K562 (cell line): ENCODE results near the gene TEX54. TPM values are rescaled to one million over a fixed set of nuclear protein-coding genes. Genes with fewer than 3 reads are reported as not detected.

Experiments used
- NCOR1 ChIP-seq: fragments of 450-650 bp; IDR thresholded peaks from 2 replicates; pipeline ENCODE4 v1.6.1; 2016; ENCODE audit warnings: mild to moderate bottlenecking, moderate library complexity
- SLC30A9 ChIP-seq: fragments of 250-450 bp; sonication (Bioruptor Pico); IDR thresholded peaks from 2 replicates; pipeline ENCODE4 v1.8.0; 2022; ENCODE audit warnings: mild to moderate bottlenecking, moderate library complexity
- SMARCC2 ChIP-seq: fragments of 450-650 bp; IDR thresholded peaks from 2 replicates; pipeline ENCODE4 v1.6.1; 2017; ENCODE audit warnings: antibody characterized with exemption, moderate library complexity, mild to moderate bottlenecking, low read depth
- STAT6 ChIP-seq: sonication (generic); formaldehyde crosslinking; IDR thresholded peaks from 2 replicates; pipeline ENCODE4 v1.8.1; 2023; ENCODE audit warnings: mild to moderate bottlenecking, missing genetic modification reagents
- TGIF2 ChIP-seq: sonication (generic); formaldehyde crosslinking; IDR thresholded peaks from 2 replicates; pipeline ENCODE4 v1.8.1; 2022; ENCODE audit warnings: mild to moderate bottlenecking, missing genetic modification reagents, moderate library complexity
- TSHZ1 ChIP-seq: fragments of 250-450 bp; sonication (Bioruptor Pico); IDR thresholded peaks from 2 replicates; pipeline ENCODE4 v1.4.0; 2020; ENCODE audit warnings: mild to moderate bottlenecking, moderate library complexity
- ZBTB9 ChIP-seq: fragments of 450-650 bp; formaldehyde crosslinking; IDR thresholded peaks from 2 replicates; pipeline ENCODE4 v1.4.0; 2020; ENCODE audit warnings: mild to moderate bottlenecking, moderate library complexity
- ZNF318 ChIP-seq, 2 experiments: fragments of 450-650 bp; IDR thresholded peaks; 2 replicates each; pipeline ENCODE4 v1.6.1; 2016; ENCODE audit warnings: mild to moderate bottlenecking in 2 of 2, borderline replicate concordance in 1 of 2, low read depth in 1 of 2, moderate library complexity in 1 of 2
- ZNF408 ChIP-seq: fragments of 250-450 bp; sonication (Bioruptor Pico); IDR thresholded peaks from 2 replicates; pipeline ENCODE4 v1.4.0; 2020; ENCODE audit warnings: low read depth, mild to moderate bottlenecking, moderate library complexity
- polyA plus RNA-seq, 8 experiments: library from polyadenylated mRNA; depleted of rRNA in 4 of 8; stranded (reverse) in 5 of 8; unstranded in 3 of 8; fragments of >200 nt; fragmentation: Nextera tagmentation in 2 of 8; fragmentation: Illumina TruSeq in 1 of 8; extraction: Ambion mirVana in 2 of 8; extraction: Trizol in 1 of 8; gene quantifications; 2 replicates each; pipeline versions ENCODE4 v1.2.1 to v1.2.3, GENCODE V29; 2011 to 2014; ENCODE audit warnings: inconsistent platforms in 1 of 8, missing spikeins in 1 of 8
- total RNA-seq, 7 experiments: library from RNA; depleted of rRNA in 6 of 7; stranded (reverse); fragments of >200 nt in 6 of 7; fragmentation: Illumina TruSeq in 2 of 7; extraction: Trizol in 2 of 7; gene quantifications; 2 replicates each; pipeline versions ENCODE4 v1.2.1 to v1.2.3, GENCODE V29; 2011 to 2021; ENCODE audit warnings: low replicate concordance in 1 of 7

TEX54 gene
- total and polyA plus RNA-seq, 9 of the 15 experiments (the other 6 are each of a cell fraction or from before 2014, with no cell fraction given), result not detected

- TF ChIP-seq STAT6 (CRISPR knock-in tag) (no peak), SMARCC2 (no peak), ZBTB9 (CRISPR knock-in tag) (no peak), ZNF318 (IDR thresholded peaks at IDR 0.05; ENCODE audit: borderline replicate concordance in 1 of 2, low read depth in 1 of 2) (no peak), TSHZ1 (CRISPR knock-in tag) (no peak), SLC30A9 (no peak), NCOR1 (peak; percentile 63), ZNF408 (no peak), TGIF2 (CRISPR knock-in tag) (peak; percentile 95)
These were observed 6.7 kb upstream of the TEX54 start, which contains the start of gene WDR74 (continued) for GRCh38 chr11:62839050-62839945.
